OCI-LY1 (cell line): ENCODE measurements around the gene LSM8.

ENCODE experiments used
- EZH2 ChIP-seq: fragments of 200-600 bp; sonication (generic), shearing (Covaris generic); IDR thresholded peaks from 2 replicates; pipeline ENCODE4 v1.8.0; 2017; ENCODE audit warnings: borderline replicate concordance, mixed run types, mild to moderate bottlenecking, antibody characterized with exemption, low read length, moderate library complexity, mixed read lengths
- TF ChIP-seq, protein P1 (sequence below): fragments of 200-600 bp; sonication (generic), shearing (Covaris generic); IDR thresholded peaks from 2 replicates; pipeline ENCODE4 v1.5.1; 2017; ENCODE audit warnings: mild to moderate bottlenecking, antibody characterized with exemption, low read length, moderate library complexity, mixed read lengths

- TF ChIP-seq, protein P1, sequence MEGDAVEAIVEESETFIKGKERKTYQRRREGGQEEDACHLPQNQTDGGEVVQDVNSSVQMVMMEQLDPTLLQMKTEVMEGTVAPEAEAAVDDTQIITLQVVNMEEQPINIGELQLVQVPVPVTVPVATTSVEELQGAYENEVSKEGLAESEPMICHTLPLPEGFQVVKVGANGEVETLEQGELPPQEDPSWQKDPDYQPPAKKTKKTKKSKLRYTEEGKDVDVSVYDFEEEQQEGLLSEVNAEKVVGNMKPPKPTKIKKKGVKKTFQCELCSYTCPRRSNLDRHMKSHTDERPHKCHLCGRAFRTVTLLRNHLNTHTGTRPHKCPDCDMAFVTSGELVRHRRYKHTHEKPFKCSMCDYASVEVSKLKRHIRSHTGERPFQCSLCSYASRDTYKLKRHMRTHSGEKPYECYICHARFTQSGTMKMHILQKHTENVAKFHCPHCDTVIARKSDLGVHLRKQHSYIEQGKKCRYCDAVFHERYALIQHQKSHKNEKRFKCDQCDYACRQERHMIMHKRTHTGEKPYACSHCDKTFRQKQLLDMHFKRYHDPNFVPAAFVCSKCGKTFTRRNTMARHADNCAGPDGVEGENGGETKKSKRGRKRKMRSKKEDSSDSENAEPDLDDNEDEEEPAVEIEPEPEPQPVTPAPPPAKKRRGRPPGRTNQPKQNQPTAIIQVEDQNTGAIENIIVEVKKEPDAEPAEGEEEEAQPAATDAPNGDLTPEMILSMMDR, result no peak
- TF ChIP-seq EZH2, result no peak
Measured at GRCh38 chr7:118219157-118219512, 35.2 kb downstream of the LSM8 start.
